VCaP (cell line): Measurements from ENCODE around the gene ERC1.
"Not testable (repeated sequence)": the region's sequence is repeated elsewhere in the genome, so short reads cannot be mapped to it uniquely, and the experiment has no call there.

ENCODE experiments used
- H3K27ac ChIP-seq: fragments of 450-650 bp; 2 replicates; pipeline ENCODE4 v1.5.1; 2017
- TF ChIP-seq, protein P1 (sequence below): fragments of 450-650 bp; conservative IDR thresholded peaks from 2 replicates; pipeline ENCODE4 v1.5.1; 2017; ENCODE audit warnings: mild to moderate bottlenecking, moderate library complexity

Gene ERC1

DNA sequence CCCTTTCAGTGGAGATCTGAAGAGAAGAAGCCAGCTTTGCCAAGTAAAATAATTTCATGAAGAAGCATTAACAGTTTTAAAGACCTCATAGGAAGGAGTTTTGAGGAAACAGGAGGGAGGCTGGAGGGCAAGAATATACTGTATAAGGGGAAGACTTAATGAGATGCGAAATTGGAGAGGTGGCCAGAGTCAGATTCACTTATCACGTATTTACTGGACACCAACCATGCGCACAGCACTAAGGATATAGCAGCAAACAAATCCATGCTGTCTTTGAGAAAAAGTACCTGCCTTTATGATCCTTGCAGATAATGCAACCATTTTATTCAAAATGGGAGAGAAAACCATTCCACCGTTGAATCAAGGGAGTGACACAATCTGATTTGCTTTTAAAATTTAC lies 100.3 kb downstream of the ERC1 start:
- TF ChIP-seq, protein P1, sequence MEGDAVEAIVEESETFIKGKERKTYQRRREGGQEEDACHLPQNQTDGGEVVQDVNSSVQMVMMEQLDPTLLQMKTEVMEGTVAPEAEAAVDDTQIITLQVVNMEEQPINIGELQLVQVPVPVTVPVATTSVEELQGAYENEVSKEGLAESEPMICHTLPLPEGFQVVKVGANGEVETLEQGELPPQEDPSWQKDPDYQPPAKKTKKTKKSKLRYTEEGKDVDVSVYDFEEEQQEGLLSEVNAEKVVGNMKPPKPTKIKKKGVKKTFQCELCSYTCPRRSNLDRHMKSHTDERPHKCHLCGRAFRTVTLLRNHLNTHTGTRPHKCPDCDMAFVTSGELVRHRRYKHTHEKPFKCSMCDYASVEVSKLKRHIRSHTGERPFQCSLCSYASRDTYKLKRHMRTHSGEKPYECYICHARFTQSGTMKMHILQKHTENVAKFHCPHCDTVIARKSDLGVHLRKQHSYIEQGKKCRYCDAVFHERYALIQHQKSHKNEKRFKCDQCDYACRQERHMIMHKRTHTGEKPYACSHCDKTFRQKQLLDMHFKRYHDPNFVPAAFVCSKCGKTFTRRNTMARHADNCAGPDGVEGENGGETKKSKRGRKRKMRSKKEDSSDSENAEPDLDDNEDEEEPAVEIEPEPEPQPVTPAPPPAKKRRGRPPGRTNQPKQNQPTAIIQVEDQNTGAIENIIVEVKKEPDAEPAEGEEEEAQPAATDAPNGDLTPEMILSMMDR = no peak
- H3K27ac ChIP-seq = peak overlapping the region; percentile 8; the same call in 1 of the 2 replicates

DNA sequence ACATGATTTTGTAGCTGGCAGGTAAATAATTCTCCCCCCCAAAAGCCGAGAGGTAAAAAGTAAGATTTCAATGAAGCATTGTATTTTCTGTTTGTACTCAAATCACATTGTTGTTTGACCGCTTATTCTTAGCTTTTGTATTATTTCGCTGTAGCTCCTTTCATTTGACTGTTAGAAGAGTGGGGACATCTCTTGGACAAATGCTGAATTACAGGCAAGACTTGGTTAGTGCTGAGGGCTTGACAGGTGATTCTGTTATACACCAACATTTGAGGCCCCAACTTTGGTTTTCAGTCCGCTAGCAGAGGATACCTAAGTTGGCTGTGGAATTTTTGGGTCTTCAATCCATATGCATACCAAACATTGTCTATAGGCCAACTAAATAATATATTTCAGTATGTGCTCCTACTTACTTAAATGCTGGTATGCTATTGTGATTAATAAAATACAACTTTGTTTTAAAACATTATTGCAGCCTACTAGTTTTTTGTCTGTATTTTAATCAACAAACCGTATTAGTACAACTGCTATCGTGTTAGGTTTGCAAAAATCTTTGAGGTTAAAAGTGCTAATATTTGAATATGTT lies 102.2 kb downstream of the ERC1 start:
- H3K27ac ChIP-seq = no peak overlapping the region
- TF ChIP-seq, protein P1 = peak; percentile 93

DNA sequence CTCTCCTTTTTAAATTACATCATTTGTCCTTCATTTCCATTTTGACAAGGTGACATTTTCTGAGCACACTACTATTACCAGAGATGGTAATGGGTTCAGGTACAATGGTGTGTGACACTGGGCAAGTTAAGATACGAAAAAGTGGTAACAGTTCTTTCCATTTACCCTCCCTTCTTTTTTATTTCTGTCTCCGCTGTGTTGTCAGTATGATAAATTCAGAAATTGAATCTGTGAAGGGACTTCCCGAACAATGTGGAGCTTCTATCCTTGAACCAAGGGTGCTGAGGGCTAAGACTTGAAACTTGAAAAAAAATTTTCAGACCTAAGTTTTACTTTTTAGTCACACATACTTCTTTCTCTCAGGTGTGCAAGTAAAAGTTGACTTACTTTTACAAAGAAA lies 103.7 kb downstream of the ERC1 start:
- H3K27ac ChIP-seq = no peak overlapping the region

DNA sequence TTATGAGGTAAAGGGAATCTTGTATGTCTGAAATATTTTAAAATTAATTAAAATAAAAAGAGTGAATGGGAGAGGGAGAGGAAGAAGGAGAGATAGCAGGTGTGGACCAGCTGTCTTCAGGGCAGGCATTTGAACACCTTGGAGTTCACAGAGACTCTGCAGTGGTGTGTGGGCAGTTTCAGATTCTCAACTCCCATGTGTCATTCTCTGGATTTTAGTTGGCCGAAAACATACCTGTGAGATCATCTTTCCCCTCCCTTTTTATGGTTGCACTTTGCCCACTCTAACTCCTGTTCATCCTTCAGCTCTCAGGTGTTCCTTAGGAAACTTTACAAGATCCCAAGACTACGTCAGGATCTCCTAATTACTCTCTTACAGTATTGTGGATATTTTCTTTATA lies 108.1 kb downstream of the ERC1 start:
- TF ChIP-seq, protein P1 = no peak
- no peak overlapping the region for H3K27ac ChIP-seq

More for the DNA sequence above, 103.7 kb downstream of the ERC1 start:
- TF ChIP-seq, protein P1 = no peak

DNA sequence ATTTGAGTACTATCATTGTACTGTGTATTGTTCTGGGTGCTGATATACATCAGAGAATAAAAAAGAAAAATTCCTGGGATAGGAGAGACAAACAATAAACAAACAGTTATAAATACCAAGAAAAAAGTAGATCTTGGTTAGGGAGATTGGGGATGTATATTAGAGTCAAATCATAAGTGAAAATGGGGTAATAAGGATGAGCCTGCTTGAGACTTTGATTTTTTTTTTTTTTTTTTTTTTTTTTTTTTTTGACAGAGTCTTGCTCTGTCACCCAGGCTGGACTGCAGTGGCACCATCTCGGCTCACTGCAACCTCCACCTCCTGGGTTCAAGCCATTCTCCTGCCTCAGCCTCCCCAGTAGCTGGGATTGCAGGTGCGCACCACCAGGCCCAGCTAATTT lies 108.6 kb downstream of the ERC1 start:
- H3K27ac ChIP-seq = not testable (repeated sequence)

DNA sequence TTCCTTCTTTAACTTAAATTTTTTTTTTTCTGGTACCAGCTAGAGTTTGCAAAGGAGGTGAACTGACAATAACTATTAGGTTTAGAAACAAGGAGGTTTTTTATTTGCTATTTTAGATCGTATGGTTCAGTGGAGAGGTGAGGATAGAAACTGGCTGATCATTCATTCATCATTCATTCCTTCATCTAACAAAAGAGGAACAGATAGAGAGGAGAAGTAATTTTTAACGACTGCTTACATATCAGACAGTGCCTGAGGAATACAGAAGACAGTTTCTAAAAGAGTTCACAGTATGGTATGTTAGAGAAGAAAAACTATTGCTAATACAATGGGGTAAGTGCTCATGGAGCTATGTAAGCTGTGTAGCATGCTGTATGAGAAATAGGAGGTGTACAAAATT lies 111.1 kb downstream of the ERC1 start:
- H3K27ac ChIP-seq = no peak overlapping the region
- TF ChIP-seq, protein P1 = no peak

DNA sequence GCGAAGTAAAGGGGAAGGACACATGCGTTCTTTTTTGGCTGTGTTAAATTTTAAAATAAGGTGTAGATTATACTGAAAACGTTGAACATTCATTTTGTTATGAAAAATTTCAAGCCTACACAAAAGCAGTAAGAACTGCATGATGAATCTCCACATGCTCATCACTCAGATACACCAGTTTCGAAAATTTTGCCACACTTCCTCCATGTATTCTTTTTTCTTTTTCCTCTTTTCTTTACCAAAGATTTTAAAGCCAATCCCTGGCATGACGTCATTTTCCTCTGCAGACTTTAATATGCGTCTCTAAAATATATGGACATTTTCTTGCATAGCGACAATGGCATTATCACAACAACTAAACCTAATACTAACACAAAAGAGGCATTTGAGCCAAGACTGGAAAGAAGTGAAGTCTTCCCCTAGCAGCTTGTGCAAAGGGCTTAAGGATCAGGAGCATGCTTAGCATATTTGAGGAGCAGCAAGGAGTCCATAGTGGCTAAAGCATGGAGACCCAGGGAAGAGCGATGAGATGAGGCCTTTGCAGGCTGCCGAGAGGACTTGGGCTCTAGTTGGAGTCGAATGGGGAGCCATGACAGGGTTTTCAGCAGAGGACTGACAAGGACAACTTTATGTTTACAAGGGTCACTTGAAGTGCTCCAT lies 111.9 kb downstream of the ERC1 start:
- TF ChIP-seq, protein P1 = no peak
- H3K27ac ChIP-seq = no peak overlapping the region

DNA sequence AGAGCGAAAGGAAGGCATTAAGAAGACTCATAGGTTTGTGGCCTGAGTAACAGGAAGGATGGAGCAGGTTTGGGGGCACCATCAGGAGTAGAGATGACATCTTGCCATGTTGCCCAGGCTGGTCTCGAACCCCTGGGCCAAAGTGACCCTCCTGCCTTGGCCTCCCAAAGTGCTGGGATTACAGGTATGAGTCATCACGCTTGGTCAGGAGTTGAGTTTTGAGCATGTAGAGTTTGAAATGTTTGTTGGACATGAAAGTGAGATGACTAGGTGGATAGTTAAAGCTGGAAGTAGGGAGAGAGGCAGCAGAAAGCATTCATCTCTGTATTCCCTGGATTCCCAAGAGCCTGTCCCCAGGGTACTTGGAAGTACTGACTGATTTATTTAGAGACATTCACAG lies 112.6 kb downstream of the ERC1 start:
- TF ChIP-seq, protein P1 = no peak
- no peak overlapping the region for H3K27ac ChIP-seq
